Body of pancreas (tissue), 4 donors: Measurements from ENCODE around the gene CEACAM6.

Source experiments
- POLR2A ChIP-seq, 3 donors: fragments of 450-650 bp; IDR thresholded peaks; one replicate each; pipeline ENCODE4 v1.6.1; 2016; ENCODE audit warnings: antibody characterized with exemption in 3 of 3, mild to moderate bottlenecking in 2 of 3
- TF ChIP-seq, protein P1 (sequence below), 7 experiments: fragments of 450-650 bp in 4 of 7; fragments of 200-600 bp in 3 of 7; sonication (generic) in 3 of 7; IDR thresholded peaks; one replicate each; pipeline ENCODE4 v1.5.1; 2016 to 2019; ENCODE audit warnings: antibody characterized with exemption in 7 of 7

- TF ChIP-seq, protein P1, sequence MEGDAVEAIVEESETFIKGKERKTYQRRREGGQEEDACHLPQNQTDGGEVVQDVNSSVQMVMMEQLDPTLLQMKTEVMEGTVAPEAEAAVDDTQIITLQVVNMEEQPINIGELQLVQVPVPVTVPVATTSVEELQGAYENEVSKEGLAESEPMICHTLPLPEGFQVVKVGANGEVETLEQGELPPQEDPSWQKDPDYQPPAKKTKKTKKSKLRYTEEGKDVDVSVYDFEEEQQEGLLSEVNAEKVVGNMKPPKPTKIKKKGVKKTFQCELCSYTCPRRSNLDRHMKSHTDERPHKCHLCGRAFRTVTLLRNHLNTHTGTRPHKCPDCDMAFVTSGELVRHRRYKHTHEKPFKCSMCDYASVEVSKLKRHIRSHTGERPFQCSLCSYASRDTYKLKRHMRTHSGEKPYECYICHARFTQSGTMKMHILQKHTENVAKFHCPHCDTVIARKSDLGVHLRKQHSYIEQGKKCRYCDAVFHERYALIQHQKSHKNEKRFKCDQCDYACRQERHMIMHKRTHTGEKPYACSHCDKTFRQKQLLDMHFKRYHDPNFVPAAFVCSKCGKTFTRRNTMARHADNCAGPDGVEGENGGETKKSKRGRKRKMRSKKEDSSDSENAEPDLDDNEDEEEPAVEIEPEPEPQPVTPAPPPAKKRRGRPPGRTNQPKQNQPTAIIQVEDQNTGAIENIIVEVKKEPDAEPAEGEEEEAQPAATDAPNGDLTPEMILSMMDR (IDR thresholded peaks at IDR 0.05): no peak
- no peak for TF ChIP-seq POLR2A (IDR thresholded peaks at IDR 0.05)
These were observed 43.7 kb upstream of the CEACAM6 start for GRCh38 chr19:41711376-41712261.
